HepG2 (cell line): ENCODE data around the gene LSM14B. TPM values are rescaled to one million over a fixed set of nuclear protein-coding genes. Genes with fewer than 3 reads are reported as not detected.

Experiments
- ARID4A ChIP-seq: sonication (generic); formaldehyde crosslinking; IDR thresholded peaks from 2 replicates; pipeline ENCODE4 v1.5.0; 2020; ENCODE audit warnings: mild to moderate bottlenecking, missing genetic modification reagents, borderline replicate concordance
- ATF2 ChIP-seq: sonication (generic); formaldehyde crosslinking; IDR thresholded peaks from 2 replicates; pipeline ENCODE4 v1.4.0; 2020; ENCODE audit warnings: missing genetic modification reagents
- ATRX ChIP-seq: sonication (generic); formaldehyde crosslinking; IDR thresholded peaks from 2 replicates; pipeline ENCODE4 v1.4.0; 2020; ENCODE audit warnings: missing genetic modification reagents, borderline replicate concordance
- CCDC6 ChIP-seq: sonication (generic); formaldehyde crosslinking; IDR thresholded peaks from 2 replicates; pipeline ENCODE4 v1.8.1; 2022; ENCODE audit warnings: mild to moderate bottlenecking, missing genetic modification reagents, moderate library complexity
- ELF1 ChIP-seq: sonication (generic); formaldehyde crosslinking; IDR thresholded peaks from 2 replicates; pipeline ENCODE4 v1.4.0; 2020; ENCODE audit warnings: missing genetic modification reagents
- ELF3 ChIP-seq: IDR thresholded peaks from 2 replicates; pipeline ENCODE4 v1.6.1; 2016; ENCODE audit warnings: missing genetic modification reagents, missing compliant biosample characterization
- HNF1B ChIP-seq: sonication (generic); formaldehyde crosslinking; IDR thresholded peaks from 2 replicates; pipeline ENCODE4 v1.5.1; 2020; ENCODE audit warnings: mild to moderate bottlenecking, moderate library complexity, missing genetic modification reagents
- HNRNPL ChIP-seq: fragments of 200-400 bp; formaldehyde crosslinking; IDR thresholded peaks from 2 replicates; pipeline ENCODE4 v1.6.1; 2017; ENCODE audit warnings: mild to moderate bottlenecking, low read depth, low read length
- JDP2 ChIP-seq: sonication (generic); formaldehyde crosslinking; IDR thresholded peaks from 2 replicates; pipeline ENCODE4 v1.8.1; 2022; ENCODE audit warnings: missing genetic modification reagents, borderline replicate concordance
- NCOA2 ChIP-seq: sonication (generic); formaldehyde crosslinking; IDR thresholded peaks from 2 replicates; pipeline ENCODE4 v1.8.0; 2022; ENCODE audit warnings: inconsistent platforms
- NCOR1 ChIP-seq: fragments of 200-600 bp; sonication (generic); IDR thresholded peaks from 2 replicates; pipeline ENCODE4 v1.7.0; 2017; ENCODE audit warnings: antibody characterized with exemption, low read length, borderline replicate concordance
- PRMT3 ChIP-seq: sonication (generic); formaldehyde crosslinking; IDR thresholded peaks from 2 replicates; pipeline ENCODE4 v1.8.1; 2022; ENCODE audit warnings: low read depth, mild to moderate bottlenecking, moderate library complexity, missing genetic modification reagents, borderline replicate concordance
- ZHX1 ChIP-seq: sonication (generic); formaldehyde crosslinking; IDR thresholded peaks from 2 replicates; pipeline ENCODE4 v1.8.1; 2022; ENCODE audit warnings: low read depth, mild to moderate bottlenecking, missing genetic modification reagents
- ZIK1 ChIP-seq: sonication (generic); formaldehyde crosslinking; IDR thresholded peaks from 2 replicates; pipeline ENCODE4 v1.5.0; 2020; ENCODE audit warnings: mild to moderate bottlenecking, low read depth, missing genetic modification reagents, borderline replicate concordance
- ZNF556 ChIP-seq: sonication (generic); formaldehyde crosslinking; IDR thresholded peaks from 2 replicates; pipeline ENCODE4 v1.4.0; 2020; ENCODE audit warnings: mild to moderate bottlenecking, missing genetic modification reagents, borderline replicate concordance
- ZNF629 ChIP-seq: sonication (generic); formaldehyde crosslinking; conservative IDR thresholded peaks from 2 replicates; pipeline ENCODE4 v1.5.0; 2020; ENCODE audit warnings: missing genetic modification reagents
- ZNF775 ChIP-seq: sonication (generic); formaldehyde crosslinking; IDR thresholded peaks from 2 replicates; pipeline ENCODE4 v1.4.0; 2020; ENCODE audit warnings: missing genetic modification reagents, mild to moderate bottlenecking, moderate library complexity, borderline replicate concordance
- ZNF777 ChIP-seq: sonication (generic); formaldehyde crosslinking; IDR thresholded peaks from 2 replicates; pipeline ENCODE4 v1.4.0; 2020; ENCODE audit warnings: missing genetic modification reagents
- polyA plus RNA-seq, 8 experiments: library from polyadenylated mRNA; depleted of rRNA in 3 of 8; stranded (reverse) in 7 of 8; unstranded in 1 of 8; fragments of >200 nt; fragmentation: Illumina TruSeq in 4 of 8; extraction: Trizol in 4 of 8; gene quantifications; 2 replicates each; pipeline versions ENCODE4 v1.2.1 to v1.2.3, GENCODE V29; 2011 to 2016; ENCODE audit warnings: low read depth in 4 of 8, missing spikeins in 1 of 8, mixed read lengths in 1 of 8; ENCODE audit not compliant: insufficient read depth in 1 of 8
- total RNA-seq, 5 experiments: library from RNA; depleted of rRNA; stranded (reverse); fragments of >200 nt; fragmentation: Illumina TruSeq; extraction: Trizol; gene quantifications; 2 replicates each; pipeline ENCODE4 v1.2.3, GENCODE V29; 2016; ENCODE audit warnings: low read depth in 1 of 5

LSM14B gene
- total and polyA plus RNA-seq, 2 of the 13 experiments (the other 11 are each of a cell fraction or from before 2014, with no cell fraction given), result 43.3 to 79.2 TPM

- no peak; the same call in 1 of the 2 replicates for TF ChIP-seq ELF3 (CRISPR knock-in tag)
- TF ChIP-seq ZNF777 (CRISPR knock-in tag), result no peak
- no peak for TF ChIP-seq ZNF629 (CRISPR knock-in tag)
- 0 out of 2 replicates have a peak, but pooled peaks have one; percentile 35 for TF ChIP-seq HNRNPL
- no peak for TF ChIP-seq ATRX (CRISPR knock-in tag)
- TF ChIP-seq NCOR1, result no peak
- no peak; the same call in 1 of the 2 replicates for TF ChIP-seq NCOA2 (CRISPR knock-in tag)
- no peak; the same call in 1 of the 2 replicates for TF ChIP-seq HNF1B (CRISPR knock-in tag)
- peak; percentile 19; the same call in 1 of the 2 replicates for TF ChIP-seq ZHX1
- peak; percentile 61; the same call in 1 of the 2 replicates for TF ChIP-seq ARID4A (CRISPR knock-in tag)
- no peak for TF ChIP-seq ZNF775 (CRISPR knock-in tag)
- no peak for TF ChIP-seq CCDC6
- TF ChIP-seq ZNF556 (CRISPR knock-in tag), result no peak
- TF ChIP-seq ELF1 (CRISPR knock-in tag), result peak; percentile 7; the same call in 1 of the 2 replicates
- peak; percentile 33; the same call in 1 of the 2 replicates for TF ChIP-seq ZIK1 (CRISPR knock-in tag)
- no peak for TF ChIP-seq PRMT3 (CRISPR knock-in tag)
- no peak for TF ChIP-seq JDP2 (CRISPR knock-in tag)
- TF ChIP-seq ATF2 (CRISPR knock-in tag), result no peak
These were observed 19.3 kb downstream of the LSM14B start (continued) for GRCh38 chr20:62141397-62142251.
